ENCODE data around the gene TNFRSF25.
"Not testable (repeated sequence)": the region's sequence is repeated elsewhere in the genome, so short reads cannot be mapped to it uniquely, and the experiment has no call there.

Gene TNFRSF25

DNA sequence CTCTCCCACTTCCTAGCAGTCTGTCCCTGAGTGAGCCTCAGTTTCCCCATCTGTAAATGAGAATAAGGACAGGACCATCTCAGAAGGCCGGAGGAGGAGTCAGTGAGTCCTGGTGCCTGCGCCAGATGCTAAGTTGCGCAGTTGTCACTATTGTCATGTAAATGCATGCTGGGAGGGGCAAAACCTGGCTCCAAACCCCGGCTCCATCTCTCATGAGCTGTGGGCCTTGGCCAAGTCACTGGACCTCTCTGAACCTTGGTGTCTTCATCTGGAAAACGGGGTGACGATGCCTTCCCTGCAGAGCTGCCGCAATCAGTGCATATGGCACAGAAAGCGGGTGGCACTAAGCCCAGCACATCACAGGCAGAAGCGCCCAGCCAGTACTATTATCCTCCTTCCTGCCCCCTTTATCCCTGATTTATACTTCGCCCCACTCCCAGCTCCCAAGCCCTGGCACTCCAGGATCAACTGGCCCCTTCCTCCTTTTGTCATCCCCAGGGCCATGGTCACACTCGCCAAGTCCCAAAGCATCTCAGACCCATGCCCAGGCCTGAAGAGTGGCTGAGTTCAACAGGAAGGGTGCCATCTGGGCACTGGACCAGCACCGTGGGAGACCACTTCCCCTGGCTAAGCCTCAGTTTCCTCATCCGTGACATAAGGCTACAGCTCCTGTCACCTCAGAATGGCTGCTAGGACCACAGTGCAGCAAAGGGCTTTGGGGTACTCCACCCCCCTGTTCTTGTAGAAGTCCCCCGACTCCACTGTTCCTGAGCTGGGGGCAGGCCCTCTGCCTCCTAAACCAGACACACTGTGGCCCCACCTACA lies 29.8 kb upstream of the TNFRSF25 start:
- Mint-ChIP-seq H3K27ac (peak overlapping the region; percentile 29), H3K9me3 (no peaks in the 10 kb centered on the region)

GRCh38 chr1:6495041-6495441 lies 29.1 kb upstream of the TNFRSF25 start:
- H3K27me3 Mint-ChIP-seq (ENCODE audit: low read depth, poor library complexity), result peaks cover 27% of the 10 kb centered on the region
- H3K4me1 Mint-ChIP-seq, result peaks cover 44% of the 10 kb centered on the region
- H3K9me3 Mint-ChIP-seq, result no peaks in the 10 kb centered on the region
- no peak for DNase-seq
- no peak for TF ChIP-seq CTCF (IDR thresholded peaks at IDR 0.05)
- H3K27ac Mint-ChIP-seq, result no peak overlapping the region
- H3K36me3 Mint-ChIP-seq (ENCODE audit: low read depth), result no peaks in the 10 kb centered on the region
- no peak overlapping the region for H3K4me3 Mint-ChIP-seq

More for the DNA sequence above, 29.8 kb upstream of the TNFRSF25 start:
- TF ChIP-seq CTCF (IDR thresholded peaks at IDR 0.05), result no peak
- peaks cover 46% of the 10 kb centered on the region for H3K4me1 Mint-ChIP-seq
- no peaks in the 10 kb centered on the region for H3K36me3 Mint-ChIP-seq (ENCODE audit: low read depth)
- DNase-seq, result no peak
- H3K4me3 Mint-ChIP-seq, result peak overlapping the region; percentile 79
- H3K27me3 Mint-ChIP-seq (ENCODE audit: low read depth, poor library complexity), result peaks cover 27% of the 10 kb centered on the region

DNA sequence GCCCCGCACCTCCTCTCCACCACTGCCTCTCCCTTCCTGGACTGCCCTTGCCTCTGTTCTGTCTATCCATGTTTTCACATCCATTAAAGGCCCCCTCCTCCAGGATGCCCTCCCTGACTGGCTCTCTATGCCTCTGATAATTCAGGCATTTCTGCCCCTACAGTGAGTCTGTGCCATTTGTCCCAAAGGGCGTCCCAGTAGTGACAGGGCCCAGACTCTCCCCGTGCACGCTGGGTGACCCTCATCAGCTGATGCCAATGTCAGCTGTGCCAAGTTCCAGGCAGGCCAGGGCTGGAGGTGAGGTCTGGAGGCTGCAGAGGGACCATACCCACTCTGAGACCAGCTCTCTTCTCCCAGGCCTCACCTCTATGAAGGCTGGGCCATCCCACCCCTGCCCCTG lies 28.7 kb upstream of the TNFRSF25 start:
- peaks cover 41% of the 10 kb centered on the region for H3K4me1 Mint-ChIP-seq
- H3K36me3 Mint-ChIP-seq (ENCODE audit: low read depth), result no peaks in the 10 kb centered on the region
- H3K9me3 Mint-ChIP-seq, result no peaks in the 10 kb centered on the region
- no peak for TF ChIP-seq CTCF (IDR thresholded peaks at IDR 0.05)
- DNase-seq, result no peak
- peaks cover 27% of the 10 kb centered on the region for H3K27me3 Mint-ChIP-seq (ENCODE audit: low read depth, poor library complexity)
- H3K4me3 Mint-ChIP-seq, result no peak overlapping the region
- H3K27ac Mint-ChIP-seq, result peak overlapping the region; percentile 66

GRCh38 chr1:6493834-6494223 lies 27.9 kb upstream of the TNFRSF25 start:
- H3K27ac Mint-ChIP-seq; H3K36me3 Mint-ChIP-seq (ENCODE audit: low read depth); H3K9me3 Mint-ChIP-seq; DNase-seq; H3K4me3 Mint-ChIP-seq: not testable (repeated sequence)
- Mint-ChIP-seq H3K27me3 (ENCODE audit: low read depth, poor library complexity) (peaks cover 27% of the 10 kb centered on the region), H3K4me1 (peaks cover 35% of the 10 kb centered on the region)

DNA sequence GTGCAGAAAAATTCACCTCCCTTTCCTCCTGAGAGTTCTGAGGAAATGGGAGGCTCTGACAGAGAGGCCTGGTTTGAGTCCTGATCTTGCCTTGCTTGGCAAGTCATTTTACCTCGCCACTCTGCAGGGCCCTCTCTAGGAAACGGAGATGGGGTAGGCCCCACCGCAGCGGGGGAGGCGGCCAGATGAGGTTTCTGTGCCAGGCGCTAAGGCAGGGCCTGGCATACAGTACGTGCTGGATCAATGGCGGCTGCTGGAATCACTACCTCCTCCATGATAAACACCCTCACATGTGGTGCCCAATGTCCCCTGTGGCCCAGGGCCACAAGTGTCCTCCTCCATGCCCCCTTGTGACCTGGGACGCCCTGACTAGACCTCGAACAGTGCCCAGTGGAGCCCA lies 26.0 kb upstream of the TNFRSF25 start:
- peaks cover 36% of the 10 kb centered on the region for H3K4me1 Mint-ChIP-seq
- no peaks in the 10 kb centered on the region for H3K9me3 Mint-ChIP-seq
- no peak overlapping the region for H3K27ac Mint-ChIP-seq
- DNase-seq, result no peak
- no peaks in the 10 kb centered on the region for H3K36me3 Mint-ChIP-seq (ENCODE audit: low read depth)
- TF ChIP-seq CTCF (IDR thresholded peaks at IDR 0.05), result no peak
- peaks cover 27% of the 10 kb centered on the region for H3K27me3 Mint-ChIP-seq (ENCODE audit: low read depth, poor library complexity)
- peak overlapping the region; percentile 83 for H3K4me3 Mint-ChIP-seq

- no peaks in the 10 kb centered on the region for H3K36me3 Mint-ChIP-seq (ENCODE audit: low read depth)
- peaks cover 24% of the 10 kb centered on the region for H3K27me3 Mint-ChIP-seq (ENCODE audit: low read depth, poor library complexity)
- no peak within 1 kb of the TSS for H3K27ac Mint-ChIP-seq
- H3K4me1 Mint-ChIP-seq, result peaks cover 36% of the 10 kb centered on the region
- DNase-seq, result no peak
- no peak for TF ChIP-seq CTCF (IDR thresholded peaks at IDR 0.05)
- H3K4me3 Mint-ChIP-seq, result peak within 1 kb of the TSS; percentile 83
- H3K9me3 Mint-ChIP-seq, result no peaks in the 10 kb centered on the region
Measured at GRCh38 chr1:6491480-6491962, 25.5 kb upstream of the TNFRSF25 start, which contains the start of gene PLEKHG5. Gene PLEKHG5, minus strand, starts transcription at chr1:6491667. Its CDS starts 14,096 bp downstream, at chr1:6477571.

Measured in nephron progenitor cell (in vitro differentiated cells).